ENCODE data around the gene RNF6.
"Not testable (repeated sequence)": the region's sequence is repeated elsewhere in the genome, so short reads cannot be mapped to it uniquely, and the experiment has no call there.

RNF6 gene

DNA sequence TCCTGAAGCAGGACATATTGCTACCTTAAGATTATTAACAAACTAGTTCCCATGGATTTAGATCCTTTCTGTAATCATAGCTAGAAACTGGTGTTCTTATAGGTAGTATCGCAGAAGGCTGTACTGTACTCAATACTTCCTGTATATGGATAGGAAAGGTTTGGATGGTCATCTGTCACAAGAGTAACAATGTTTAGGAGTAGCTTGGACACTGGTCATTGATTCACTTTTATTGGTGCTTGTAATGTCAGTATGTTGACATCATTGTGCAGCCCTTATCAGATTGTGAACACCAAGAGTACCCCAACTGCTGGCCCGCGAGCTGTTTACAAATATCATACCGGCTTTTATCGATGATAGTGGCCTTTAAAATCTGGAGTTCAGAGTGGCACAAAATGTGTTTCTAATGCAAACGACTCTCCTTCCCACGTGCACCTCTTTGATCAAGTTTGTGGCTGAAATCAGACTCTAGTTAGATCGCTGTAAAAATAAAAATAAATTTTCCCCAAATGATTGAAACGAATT, 31.2 kb upstream of the RNF6 start:
- Histone ChIP-seq H3K4me3 (ENCODE audit: low read depth in 1 of 2, low read length in 2 of 2) (peak overlapping the region; percentile 74 to 93), H3K27me3 (ENCODE audit: low read depth, low read length) (no peaks in the 10 kb centered on the region), H3K9me3 (ENCODE audit: control insufficient read depth in 1 of 2, low read length in 2 of 2) (no peaks in the 10 kb centered on the region), H3K4me1 (ENCODE audit: control insufficient read depth in 1 of 2, insufficient read depth in 2 of 2, low read length in 2 of 2) (peaks cover 9 to 13% of the 10 kb centered on the region in 2 donors), H3K36me3 (ENCODE audit: control insufficient read depth in 1 of 2, insufficient read depth in 2 of 2, low read length in 2 of 2) (no peaks in the 10 kb centered on the region), H3K27ac (ENCODE audit: low read length) (peak overlapping the region; percentile 65)

GRCh38 chr13:26252006-26252405, 29.9 kb upstream of the RNF6 start:
- H3K27me3 ChIP-seq (ENCODE audit: low read depth, low read length); H3K9me3 ChIP-seq (ENCODE audit: control insufficient read depth in 1 of 2, low read length in 2 of 2); H3K36me3 ChIP-seq (ENCODE audit: control insufficient read depth in 1 of 2, insufficient read depth in 2 of 2, low read length in 2 of 2); H3K27ac ChIP-seq (ENCODE audit: low read length); H3K4me3 ChIP-seq (ENCODE audit: low read depth in 1 of 2, low read length in 2 of 2): not testable (repeated sequence)
- H3K4me1 ChIP-seq (ENCODE audit: control insufficient read depth in 1 of 2, insufficient read depth in 2 of 2, low read length in 2 of 2) = peaks cover 9 to 13% of the 10 kb centered on the region in 2 donors

DNA sequence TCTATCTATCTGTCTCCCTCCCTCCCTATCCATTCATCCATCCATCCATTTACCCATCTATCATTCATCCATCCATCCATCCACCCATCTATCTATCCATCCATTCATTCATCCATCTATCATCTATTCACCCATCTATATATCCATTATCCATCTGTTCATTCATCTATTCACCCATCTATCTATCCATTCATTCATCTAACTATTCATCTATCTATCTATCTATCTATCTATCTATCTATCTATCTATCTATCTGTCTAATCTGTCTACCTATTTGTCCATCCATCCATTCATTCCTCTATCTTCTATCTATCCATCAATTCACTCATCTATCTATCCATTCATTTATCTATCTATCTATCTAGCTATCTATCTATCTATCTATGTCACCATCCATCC, 27.4 kb upstream of the RNF6 start:
- H3K4me1 ChIP-seq (ENCODE audit: control insufficient read depth in 1 of 2, insufficient read depth in 2 of 2, low read length in 2 of 2) = no peaks in the 10 kb centered on the region
- H3K4me3 ChIP-seq (ENCODE audit: low read depth in 1 of 2, low read length in 2 of 2) = no peak overlapping the region
- no peaks in the 10 kb centered on the region for H3K27me3 ChIP-seq (ENCODE audit: low read depth, low read length)
- H3K9me3 ChIP-seq (ENCODE audit: control insufficient read depth in 1 of 2, low read length in 2 of 2) = no peaks in the 10 kb centered on the region
- H3K36me3 ChIP-seq (ENCODE audit: control insufficient read depth in 1 of 2, insufficient read depth in 2 of 2, low read length in 2 of 2) = no peaks in the 10 kb centered on the region
- no peak overlapping the region for H3K27ac ChIP-seq (ENCODE audit: low read length)

DNA sequence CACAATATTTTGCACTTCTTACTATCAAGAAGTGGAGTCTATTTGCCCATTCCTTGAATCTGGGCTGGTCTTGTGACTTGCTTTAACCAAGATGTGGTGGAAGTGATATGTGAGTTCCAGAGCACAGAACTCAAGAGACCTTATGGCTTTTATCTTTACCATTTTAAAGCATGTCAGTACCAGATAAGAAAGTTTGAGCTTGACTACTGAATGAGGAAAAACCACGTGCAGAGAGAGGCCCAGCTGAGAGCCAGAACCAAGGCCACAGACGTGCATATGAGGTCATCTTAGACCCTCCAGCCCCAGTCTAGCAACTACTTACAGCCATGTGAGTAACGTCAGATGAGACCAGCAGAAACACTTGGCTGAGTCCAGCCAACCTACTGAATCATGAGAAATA, 25.5 kb upstream of the RNF6 start:
- H3K27ac ChIP-seq (ENCODE audit: low read length) = no peak overlapping the region
- H3K36me3 ChIP-seq (ENCODE audit: control insufficient read depth in 1 of 2, insufficient read depth in 2 of 2, low read length in 2 of 2) = no peaks in the 10 kb centered on the region
- no peaks in the 10 kb centered on the region for H3K27me3 ChIP-seq (ENCODE audit: low read depth, low read length)
- H3K4me3 ChIP-seq (ENCODE audit: low read depth in 1 of 2, low read length in 2 of 2) = no peak overlapping the region
- H3K9me3 ChIP-seq (ENCODE audit: control insufficient read depth in 1 of 2, low read length in 2 of 2) = no peaks in the 10 kb centered on the region
- H3K4me1 ChIP-seq (ENCODE audit: control insufficient read depth in 1 of 2, insufficient read depth in 2 of 2, low read length in 2 of 2) = no peaks in the 10 kb centered on the region

GRCh38 chr13:26247011-26247410, 24.9 kb upstream of the RNF6 start:
- Histone ChIP-seq H3K36me3 (ENCODE audit: control insufficient read depth in 1 of 2, insufficient read depth in 2 of 2, low read length in 2 of 2) (no peaks in the 10 kb centered on the region), H3K4me1 (ENCODE audit: control insufficient read depth in 1 of 2, insufficient read depth in 2 of 2, low read length in 2 of 2) (no peaks in the 10 kb centered on the region), H3K27me3 (ENCODE audit: low read depth, low read length) (no peaks in the 10 kb centered on the region), H3K27ac (ENCODE audit: low read length) (no peak overlapping the region), H3K4me3 (ENCODE audit: low read depth in 1 of 2, low read length in 2 of 2) (no peak overlapping the region), H3K9me3 (ENCODE audit: control insufficient read depth in 1 of 2, low read length in 2 of 2) (no peaks in the 10 kb centered on the region)

DNA sequence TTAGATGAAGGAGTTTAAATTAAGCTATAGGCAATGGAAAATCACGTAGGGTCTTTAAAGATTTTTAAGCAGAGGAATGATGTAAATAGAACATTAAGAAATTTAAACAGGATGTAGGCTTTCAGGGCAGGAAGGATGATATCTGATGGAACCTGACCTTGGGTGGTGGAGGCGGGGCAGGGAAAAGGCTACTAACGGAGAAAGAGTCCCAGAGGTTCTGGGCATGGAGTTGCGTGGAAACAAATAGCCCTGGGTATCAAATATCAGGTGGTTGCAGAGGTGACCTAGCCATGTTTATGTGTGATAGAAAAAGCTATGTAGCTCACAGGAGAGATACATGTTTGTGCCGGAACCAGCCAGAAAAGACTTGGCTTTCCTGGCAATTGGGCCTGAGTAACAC, 24.0 kb upstream of the RNF6 start:
- no peak overlapping the region for H3K4me3 ChIP-seq (ENCODE audit: low read depth in 1 of 2, low read length in 2 of 2)
- H3K27ac ChIP-seq (ENCODE audit: low read length) = no peak overlapping the region

DNA sequence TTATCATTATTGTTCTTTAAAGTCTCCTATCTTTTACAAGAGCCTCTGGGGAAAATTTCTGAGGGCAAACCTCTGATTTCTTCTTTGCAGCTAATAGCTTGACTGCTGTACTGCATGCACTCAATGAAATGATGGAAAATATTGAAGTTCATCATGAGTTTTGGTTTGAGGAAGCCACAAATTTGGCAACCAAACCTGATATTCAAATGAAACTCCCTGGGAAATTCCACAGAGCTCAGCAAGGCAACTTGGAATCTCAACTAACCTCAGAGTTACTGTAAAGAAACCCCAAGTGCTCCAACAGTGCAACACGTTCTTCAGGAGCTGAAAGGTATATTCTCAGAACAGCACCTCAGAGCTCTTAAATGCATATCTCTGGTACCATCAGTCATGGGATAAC, 14.2 kb upstream of the RNF6 start:
- H3K27me3 ChIP-seq (ENCODE audit: low read depth, low read length) = no peaks in the 10 kb centered on the region
- H3K4me1 ChIP-seq (ENCODE audit: control insufficient read depth in 1 of 2, insufficient read depth in 2 of 2, low read length in 2 of 2) = no peaks in the 10 kb centered on the region
- H3K4me3 ChIP-seq (ENCODE audit: low read depth in 1 of 2, low read length in 2 of 2) = no peak overlapping the region
- H3K36me3 ChIP-seq (ENCODE audit: control insufficient read depth in 1 of 2, insufficient read depth in 2 of 2, low read length in 2 of 2) = no peaks in the 10 kb centered on the region
- no peaks in the 10 kb centered on the region for H3K9me3 ChIP-seq (ENCODE audit: control insufficient read depth in 1 of 2, low read length in 2 of 2)
- no peak overlapping the region for H3K27ac ChIP-seq (ENCODE audit: low read length)

More for the DNA sequence above, 24.0 kb upstream of the RNF6 start:
- H3K9me3 ChIP-seq (ENCODE audit: control insufficient read depth in 1 of 2, low read length in 2 of 2) = no peaks in the 10 kb centered on the region
- no peaks in the 10 kb centered on the region for H3K27me3 ChIP-seq (ENCODE audit: low read depth, low read length)
- H3K4me1 ChIP-seq (ENCODE audit: control insufficient read depth in 1 of 2, insufficient read depth in 2 of 2, low read length in 2 of 2) = no peaks in the 10 kb centered on the region
- H3K36me3 ChIP-seq (ENCODE audit: control insufficient read depth in 1 of 2, insufficient read depth in 2 of 2, low read length in 2 of 2) = no peaks in the 10 kb centered on the region

DNA sequence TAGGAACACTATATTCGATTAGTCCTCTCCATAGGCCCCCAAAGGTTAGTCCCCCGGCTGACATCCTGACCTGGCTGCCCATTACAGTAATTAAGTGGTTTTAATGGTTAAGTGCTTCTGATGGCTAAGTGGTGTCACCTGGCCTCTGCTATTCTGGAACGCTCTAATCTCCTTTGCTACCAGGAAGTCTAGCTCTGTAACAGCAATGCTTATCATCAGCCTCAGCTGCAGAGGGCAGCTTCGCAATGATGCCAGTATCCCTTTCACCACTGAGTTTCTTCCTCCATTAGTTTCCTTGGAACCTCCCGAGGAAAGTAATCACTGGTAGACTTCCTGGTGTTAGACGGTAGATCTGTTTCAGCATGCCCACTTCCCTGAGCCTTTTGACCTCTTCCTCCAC, 8.6 kb upstream of the RNF6 start:
- Histone ChIP-seq H3K9me3 (ENCODE audit: control insufficient read depth in 1 of 2, low read length in 2 of 2) (no peaks in the 10 kb centered on the region), H3K27ac (ENCODE audit: low read length) (no peak overlapping the region), H3K27me3 (ENCODE audit: low read depth, low read length) (no peaks in the 10 kb centered on the region), H3K4me1 (ENCODE audit: control insufficient read depth in 1 of 2, insufficient read depth in 2 of 2, low read length in 2 of 2) (no peaks in the 10 kb centered on the region), H3K36me3 (ENCODE audit: control insufficient read depth in 1 of 2, insufficient read depth in 2 of 2, low read length in 2 of 2) (no peaks in the 10 kb centered on the region), H3K4me3 (ENCODE audit: low read depth in 1 of 2, low read length in 2 of 2) (no peak overlapping the region)

DNA sequence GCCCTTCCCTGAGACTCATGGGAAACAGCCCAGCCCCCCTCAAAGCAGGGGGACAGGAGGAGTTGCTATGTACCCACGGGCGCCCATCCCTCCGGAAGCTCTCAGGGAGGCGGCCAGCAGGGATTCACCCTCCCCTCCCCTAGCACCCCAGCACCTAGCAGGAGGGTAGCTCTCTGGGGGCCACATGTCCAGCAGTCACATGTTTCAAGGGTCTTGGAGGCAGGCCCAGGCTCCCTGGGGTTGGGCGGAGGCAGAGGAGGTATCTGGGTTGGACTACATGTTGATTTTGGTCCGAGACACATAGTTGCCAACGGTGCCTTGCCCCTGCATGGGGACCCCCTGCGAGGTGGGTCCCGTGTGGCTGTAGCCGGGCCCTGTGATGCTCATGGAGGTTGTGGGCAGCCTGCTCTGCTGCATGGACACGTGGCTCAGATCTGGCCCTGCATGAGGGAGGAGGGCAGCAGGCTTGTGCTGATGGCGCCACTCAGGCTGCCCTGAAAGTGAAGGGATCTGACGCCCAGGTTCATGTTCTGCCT, 7.0 kb upstream of the RNF6 start:
- no peak overlapping the region for H3K4me3 ChIP-seq (ENCODE audit: low read depth in 1 of 2, low read length in 2 of 2)

DNA sequence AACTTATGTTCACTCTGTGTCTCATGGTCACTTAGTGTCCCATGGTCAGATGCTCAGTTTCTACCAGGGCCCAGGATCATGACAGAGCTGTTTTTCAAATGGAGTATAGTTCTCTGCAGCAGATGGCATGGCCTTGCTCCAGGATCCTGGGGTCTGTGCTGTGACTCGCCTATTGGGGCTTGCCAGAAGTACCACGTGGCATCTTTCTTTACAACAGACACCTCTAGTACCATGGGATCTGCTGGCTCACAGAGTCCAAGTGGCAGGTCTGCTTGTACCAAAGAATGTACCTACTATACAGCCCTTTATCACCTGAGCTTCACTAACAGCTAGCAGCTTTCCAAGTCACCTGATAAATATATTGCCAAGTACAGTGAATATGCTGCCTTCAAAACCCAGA, 6.0 kb upstream of the RNF6 start:
- no peaks in the 10 kb centered on the region for H3K27me3 ChIP-seq (ENCODE audit: low read depth, low read length)
- H3K36me3 ChIP-seq (ENCODE audit: control insufficient read depth in 1 of 2, insufficient read depth in 2 of 2, low read length in 2 of 2) = no peaks in the 10 kb centered on the region
- H3K9me3 ChIP-seq (ENCODE audit: control insufficient read depth in 1 of 2, low read length in 2 of 2) = no peaks in the 10 kb centered on the region
- H3K4me1 ChIP-seq (ENCODE audit: control insufficient read depth in 1 of 2, insufficient read depth in 2 of 2, low read length in 2 of 2) = peaks cover under 1 to 1% of the 10 kb centered on the region in 2 donors
- H3K27ac ChIP-seq (ENCODE audit: low read length) = no peak overlapping the region
- no peak overlapping the region for H3K4me3 ChIP-seq (ENCODE audit: low read depth in 1 of 2, low read length in 2 of 2)

More for the DNA sequence above, 7.0 kb upstream of the RNF6 start:
- H3K4me1 ChIP-seq (ENCODE audit: control insufficient read depth in 1 of 2, insufficient read depth in 2 of 2, low read length in 2 of 2) = no peaks in the 10 kb centered on the region
- no peaks in the 10 kb centered on the region for H3K27me3 ChIP-seq (ENCODE audit: low read depth, low read length)
- H3K36me3 ChIP-seq (ENCODE audit: control insufficient read depth in 1 of 2, insufficient read depth in 2 of 2, low read length in 2 of 2) = no peaks in the 10 kb centered on the region
- no peaks in the 10 kb centered on the region for H3K9me3 ChIP-seq (ENCODE audit: control insufficient read depth in 1 of 2, low read length in 2 of 2)
- H3K27ac ChIP-seq (ENCODE audit: low read length) = no peak overlapping the region

GRCh38 chr13:26227166-26227971, 5.3 kb upstream of the RNF6 start:
- H3K4me3 ChIP-seq (ENCODE audit: low read depth in 1 of 2, low read length in 2 of 2) = no peak overlapping the region
- no peaks in the 10 kb centered on the region for H3K9me3 ChIP-seq (ENCODE audit: control insufficient read depth in 1 of 2, low read length in 2 of 2)
- no peaks in the 10 kb centered on the region for H3K27me3 ChIP-seq (ENCODE audit: low read depth, low read length)
- peaks cover 6% of the 10 kb centered on the region in 2 donors for H3K4me1 ChIP-seq (ENCODE audit: control insufficient read depth in 1 of 2, insufficient read depth in 2 of 2, low read length in 2 of 2)
- H3K27ac ChIP-seq (ENCODE audit: low read length) = no peak overlapping the region
- H3K36me3 ChIP-seq (ENCODE audit: control insufficient read depth in 1 of 2, insufficient read depth in 2 of 2, low read length in 2 of 2) = no peaks in the 10 kb centered on the region

Measured in muscle layer of duodenum (tissue), 2 donors.